GM12872 (cell line): ENCODE measurements around the gene ATAD3C.
A peak's percentile ranks its signal among the peaks of the same experiment; 100 is the strongest.

Experiments
- TF ChIP-seq, protein P1 (sequence below): IDR thresholded peaks from 3 replicates; pipeline ENCODE4 v1.5.1; 2011; ENCODE audit warnings: low read depth, mild to moderate bottlenecking, low read length, moderate library complexity; ENCODE audit not compliant: insufficient read depth

Gene ATAD3C

GRCh38 chr1:1437904-1438376, 11.5 kb upstream of the ATAD3C start:
- TF ChIP-seq, protein P1, sequence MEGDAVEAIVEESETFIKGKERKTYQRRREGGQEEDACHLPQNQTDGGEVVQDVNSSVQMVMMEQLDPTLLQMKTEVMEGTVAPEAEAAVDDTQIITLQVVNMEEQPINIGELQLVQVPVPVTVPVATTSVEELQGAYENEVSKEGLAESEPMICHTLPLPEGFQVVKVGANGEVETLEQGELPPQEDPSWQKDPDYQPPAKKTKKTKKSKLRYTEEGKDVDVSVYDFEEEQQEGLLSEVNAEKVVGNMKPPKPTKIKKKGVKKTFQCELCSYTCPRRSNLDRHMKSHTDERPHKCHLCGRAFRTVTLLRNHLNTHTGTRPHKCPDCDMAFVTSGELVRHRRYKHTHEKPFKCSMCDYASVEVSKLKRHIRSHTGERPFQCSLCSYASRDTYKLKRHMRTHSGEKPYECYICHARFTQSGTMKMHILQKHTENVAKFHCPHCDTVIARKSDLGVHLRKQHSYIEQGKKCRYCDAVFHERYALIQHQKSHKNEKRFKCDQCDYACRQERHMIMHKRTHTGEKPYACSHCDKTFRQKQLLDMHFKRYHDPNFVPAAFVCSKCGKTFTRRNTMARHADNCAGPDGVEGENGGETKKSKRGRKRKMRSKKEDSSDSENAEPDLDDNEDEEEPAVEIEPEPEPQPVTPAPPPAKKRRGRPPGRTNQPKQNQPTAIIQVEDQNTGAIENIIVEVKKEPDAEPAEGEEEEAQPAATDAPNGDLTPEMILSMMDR, result peak; percentile 37; the same call in 1 of the 3 replicates

DNA sequence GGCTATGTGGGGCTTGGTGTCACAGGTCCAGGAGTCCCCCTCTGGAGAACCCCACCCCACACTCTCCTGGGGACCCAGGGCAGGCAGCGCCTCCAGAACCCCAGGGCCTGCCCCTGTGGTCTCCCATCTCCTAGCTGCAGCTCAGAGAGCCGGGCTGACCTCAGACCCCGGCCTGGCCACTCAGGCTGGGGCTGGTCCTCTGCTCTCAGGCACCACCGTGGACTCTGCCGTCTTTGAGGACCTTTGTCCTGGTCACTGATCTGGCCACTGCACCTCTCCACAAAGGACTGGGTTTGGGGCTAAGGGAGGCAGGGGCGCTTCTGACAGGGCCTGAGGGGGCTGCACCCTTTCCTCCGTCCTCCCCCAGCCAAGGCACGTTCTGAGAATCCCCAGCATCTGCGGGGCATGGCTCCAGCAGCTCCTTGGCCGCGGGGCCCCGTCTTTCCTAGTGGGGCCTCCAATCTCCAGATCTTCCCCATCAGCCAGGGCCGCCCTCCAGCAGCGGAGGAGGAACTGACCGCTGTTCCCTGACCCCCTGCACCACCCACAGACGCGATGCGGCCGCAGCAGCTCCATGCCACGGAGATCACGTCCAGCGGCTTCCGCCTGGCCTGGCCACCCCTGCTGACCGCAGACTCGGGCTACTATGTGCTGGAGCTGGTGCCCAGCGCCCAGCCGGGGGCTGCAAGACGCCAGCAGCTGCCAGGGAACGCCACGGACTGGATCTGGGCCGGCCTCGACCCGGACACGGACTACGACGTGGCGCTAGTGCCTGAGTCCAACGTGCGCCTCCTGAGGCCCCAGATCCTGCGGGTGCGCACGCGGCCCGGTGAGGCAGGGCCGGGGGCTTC, 10.7 kb upstream of the ATAD3C start:
- TF ChIP-seq, protein P1, result no peak

DNA sequence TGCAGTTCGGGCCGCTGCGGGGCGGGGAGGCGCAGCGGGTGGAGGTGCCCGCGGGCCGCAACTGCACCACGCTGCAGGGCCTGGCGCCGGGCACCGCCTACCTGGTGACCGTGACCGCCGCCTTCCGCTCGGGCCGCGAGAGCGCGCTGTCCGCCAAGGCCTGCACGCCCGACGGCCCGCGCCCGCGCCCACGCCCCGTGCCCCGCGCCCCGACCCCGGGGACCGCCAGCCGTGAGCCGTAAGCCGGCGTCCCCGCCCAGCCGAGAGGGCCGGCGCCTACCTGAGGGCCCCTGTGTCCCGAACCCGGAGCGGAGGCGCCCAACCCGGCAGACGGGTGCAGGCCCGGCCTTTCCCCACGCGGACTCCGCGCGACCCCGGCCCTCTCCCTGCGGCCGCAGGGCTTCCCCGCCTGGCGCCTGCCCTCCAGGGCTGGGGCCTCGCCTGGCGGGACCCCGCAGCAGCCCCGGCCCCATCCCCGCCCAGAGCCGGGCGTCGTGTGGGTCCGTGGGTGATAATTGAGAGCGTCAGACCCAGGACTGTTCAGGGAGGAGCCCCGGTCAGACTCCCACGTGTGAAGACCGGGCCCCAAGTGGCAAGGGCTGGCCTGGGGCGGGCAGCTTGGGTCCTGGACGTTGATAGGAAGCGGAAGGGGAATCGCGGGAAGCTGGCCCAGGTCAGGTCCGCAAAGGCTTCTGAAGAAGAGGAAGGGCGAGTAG, 9.8 kb upstream of the ATAD3C start:
- TF ChIP-seq, protein P1, result no peak

GRCh38 chr1:1440262-1441001, 9.1 kb upstream of the ATAD3C start:
- TF ChIP-seq, protein P1, result no peak

GRCh38 chr1:1441002-1441888, 8.2 kb upstream of the ATAD3C start:
- TF ChIP-seq, protein P1, result peak; percentile 93

DNA sequence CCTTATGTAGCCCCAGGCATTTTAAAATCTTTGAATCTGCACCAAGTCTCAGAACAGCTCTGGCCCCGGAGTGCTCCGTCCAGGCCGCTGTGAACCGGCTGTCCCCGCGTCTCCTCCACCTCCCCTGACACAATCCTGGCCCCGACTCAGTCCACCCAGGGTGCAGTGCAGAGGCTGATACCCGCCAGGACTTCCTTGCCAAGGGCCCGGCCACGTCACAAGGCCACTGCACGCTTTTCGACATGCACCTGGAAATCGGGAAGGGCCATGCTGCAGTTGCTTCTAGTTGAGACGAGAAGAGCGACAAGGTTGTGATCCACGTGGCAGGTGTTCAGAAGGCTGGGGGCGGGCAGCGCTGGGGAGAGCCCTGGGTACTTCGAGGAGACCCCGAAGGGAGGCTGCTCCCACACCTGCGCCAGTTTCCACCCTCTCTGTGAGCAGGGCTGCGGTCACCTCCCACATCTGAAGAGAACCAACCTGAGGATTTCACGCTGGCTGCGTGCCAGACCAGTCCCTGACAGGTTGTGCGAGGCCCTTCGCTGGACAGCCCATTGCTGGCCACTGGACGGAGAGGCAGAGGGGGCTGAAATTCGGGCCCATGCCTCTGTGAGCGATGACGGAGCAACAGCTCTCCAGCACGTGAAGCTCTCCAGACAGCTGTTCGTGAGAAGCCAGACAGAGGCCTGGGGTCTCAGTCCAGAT, 7.3 kb upstream of the ATAD3C start:
- TF ChIP-seq, protein P1, result no peak
